Sigmoid colon (tissue), 4 donors: ENCODE measurements around the gene TACR1.

Experiments used
- CTCF ChIP-seq, 4 experiments: fragments of 450-650 bp in 3 of 4; fragments of 200-600 bp in 1 of 4; IDR thresholded peaks; one replicate each; pipeline ENCODE4 v1.5.1; 2016 to 2019; ENCODE audit warnings: antibody characterized with exemption in 4 of 4, mild to moderate bottlenecking in 3 of 4, moderate library complexity in 2 of 4
- EP300 ChIP-seq, 4 donors: sonication (generic); formaldehyde crosslinking; IDR thresholded peaks; one replicate each; pipeline ENCODE4 v1.6.1; 2017; ENCODE audit warnings: antibody characterized with exemption in 4 of 4
- POLR2A ChIP-seq, 2 donors: fragments of 450-650 bp; IDR thresholded peaks; one replicate each; pipeline ENCODE4 v1.6.1; 2016; ENCODE audit warnings: antibody characterized with exemption in 2 of 2, mild to moderate bottlenecking in 2 of 2, moderate library complexity in 2 of 2

GRCh38 chr2:75226617-75227016, 27.3 kb upstream of the TACR1 start:
- no peak for TF ChIP-seq POLR2A (IDR thresholded peaks at IDR 0.05)
- TF ChIP-seq CTCF (IDR thresholded peaks at IDR 0.05) = no peak
- TF ChIP-seq EP300 (IDR thresholded peaks at IDR 0.05) = no peak
